Ishikawa (cell line): ENCODE results near the gene DAB1.

ENCODE experiments used
- CEBPB ChIP-seq: IDR thresholded peaks from 2 replicates; pipeline ENCODE4 v1.6.1; 2012
- CREB1 ChIP-seq: IDR thresholded peaks from 2 replicates; pipeline ENCODE4 v1.6.1; 2012; ENCODE audit warnings: low read depth
- EGR1 ChIP-seq: IDR thresholded peaks from 2 replicates; pipeline ENCODE4 v1.6.1; 2012
- EP300 ChIP-seq: IDR thresholded peaks from 2 replicates; pipeline ENCODE4 v1.6.1; 2012; ENCODE audit warnings: borderline replicate concordance
- RAD21 ChIP-seq: IDR thresholded peaks from 2 replicates; pipeline ENCODE4 v1.6.1; 2012; ENCODE audit warnings: low read depth
- TEAD4 ChIP-seq: IDR thresholded peaks from 2 replicates; pipeline ENCODE4 v1.6.1; 2012

- TF ChIP-seq CEBPB: no peak
- no peak for TF ChIP-seq CREB1
- no peak for TF ChIP-seq RAD21
- no peak for TF ChIP-seq TEAD4
- no peak for TF ChIP-seq EP300
- TF ChIP-seq EGR1: no peak
Measured at GRCh38 chr1:57471995-57472394, 48.1 kb upstream of the DAB1 start.
